ENCODE data around the gene F11.
"Not testable (repeated sequence)": the region's sequence is repeated elsewhere in the genome, so short reads cannot be mapped to it uniquely, and the experiment has no call there.

The F11 gene

GRCh38 chr4:186250760-186251159 is 15.2 kb upstream of the F11 start:
- ATAC-seq, result no peak

GRCh38 chr4:186255122-186255521 is 10.9 kb upstream of the F11 start:
- ATAC-seq, result no peak

GRCh38 chr4:186258216-186258811 is 7.7 kb upstream of the F11 start:
- ATAC-seq, result no peak

- no peak for ATAC-seq
These were observed 5.9 kb upstream of the F11 start for GRCh38 chr4:186260117-186260503.

GRCh38 chr4:186260504-186261448 is 5.2 kb upstream of the F11 start:
- ATAC-seq, result no peak

- no peak for ATAC-seq
These were observed 1.3 kb upstream of the F11 start for GRCh38 chr4:186264660-186265059.

GRCh38 chr4:186265250-186265649 is 739 bp upstream of the F11 start:
- not testable (repeated sequence) for ATAC-seq

GRCh38 chr4:186266729-186267456 is 904 bp downstream of the F11 start:
- ATAC-seq, result no peak

GRCh38 chr4:186271081-186271678 is 5.2 kb downstream of the F11 start:
- ATAC-seq, result no peak

GRCh38 chr4:186272699-186273391 is 6.9 kb downstream of the F11 start:
- no peak for ATAC-seq

GRCh38 chr4:186273392-186273789 is 7.4 kb downstream of the F11 start:
- ATAC-seq, result not testable (repeated sequence)

GRCh38 chr4:186283311-186283710 is 17.3 kb downstream of the F11 start:
- no peak for ATAC-seq

- ATAC-seq, result no peak
These were observed 19.2 kb downstream of the F11 start for GRCh38 chr4:186285147-186285546.

- no peak for ATAC-seq
These were observed 20.6 kb downstream of the F11 start for GRCh38 chr4:186286581-186286980.

GRCh38 chr4:186291256-186291890 is 25.4 kb downstream of the F11 start:
- ATAC-seq, result no peak

GRCh38 chr4:186294160-186294559 is 28.2 kb downstream of the F11 start:
- no peak for ATAC-seq

GRCh38 chr4:186296481-186296880 is 30.5 kb downstream of the F11 start:
- ATAC-seq, result no peak

- no peak for ATAC-seq
These were observed 31.1 kb downstream of the F11 start for GRCh38 chr4:186297013-186297645.

GRCh38 chr4:186298031-186298647 is 32.1 kb downstream of the F11 start:
- ATAC-seq, result no peak

- no peak for ATAC-seq
These were observed 33.3 kb downstream of the F11 start for GRCh38 chr4:186299291-186299690.
